NB4 (cell line): ENCODE results near the gene DNASE1L3.

Source experiments
- CTCF ChIP-seq: IDR thresholded peaks from one replicate; pipeline ENCODE4 v1.5.1; 2012; ENCODE audit warnings: low read depth, low read length
- MYC ChIP-seq: IDR thresholded peaks from 2 replicates; pipeline ENCODE4 v1.6.1; 2011; ENCODE audit warnings: low read depth, low read length

- TF ChIP-seq CTCF (no peak), MYC (no peak)
These were observed 4.3 kb downstream of the DNASE1L3 start for GRCh38 chr3:58206406-58207011.
